Activated CD4-positive, alpha-beta T cell treated with anti-CD3 and anti-CD28 coated beads for 36 hours (primary cell): ENCODE results near the gene NPDC1. TPM values are rescaled to one million over a fixed set of nuclear protein-coding genes. Genes with fewer than 3 reads are reported as not detected.

Experiments
- ATAC-seq: fragments of 200-7000 bp; cut with Tn5 transposase; one replicate; pipeline ENCODE4 v1.10.0; 2021; ENCODE audit warnings: mild to moderate bottlenecking, moderate library complexity
- CTCF ChIA-PET: fragments of 350-600 bp; sonication (Branson Sonifier 250); formaldehyde crosslinking; loops from one replicate; lab custom pipeline; 2021; ENCODE audit warnings: antibody characterized with exemption; lab: Charles Lee
- POLR2A ChIA-PET: fragments of 350-600 bp; sonication (Branson Sonifier 250); formaldehyde crosslinking; loops from one replicate; lab custom pipeline; 2021; ENCODE audit warnings: antibody characterized with exemption, inconsistent platforms; lab: Charles Lee
- DNase-seq: peaks from one replicate; pipeline ENCODE4 v3.0.0-alpha.2; 2020
- H3K27ac Mint-ChIP-seq: one replicate; pipeline ENCODE4 v1.8.0; 2021; ENCODE audit warnings: mixed read lengths
- H3K27me3 Mint-ChIP-seq: one replicate; pipeline ENCODE4 v1.8.0; 2021; ENCODE audit warnings: mixed read lengths
- H3K36me3 Mint-ChIP-seq: one replicate; pipeline ENCODE4 v1.8.0; 2021; ENCODE audit warnings: low read depth, mixed read lengths
- H3K4me1 Mint-ChIP-seq: one replicate; pipeline ENCODE4 v1.8.0; 2021; ENCODE audit warnings: mixed read lengths
- H3K4me3 Mint-ChIP-seq: one replicate; pipeline ENCODE4 v1.8.0; 2021; ENCODE audit warnings: mild to moderate bottlenecking, moderate library complexity, mixed read lengths
- H3K9me3 Mint-ChIP-seq: one replicate; pipeline ENCODE4 v1.8.0; 2021; ENCODE audit warnings: low read depth, mixed read lengths
- intact Hi-C, 2 experiments: fragments of 100-400 bp; cut with DNase I in 1 of 2; cut with micrococcal nuclease in 1 of 2; formaldehyde crosslinking; loops; one replicate each; pipeline versions ENCODE4 v1.14.2 to v1.15.1; 2022 to 2024; cut with DNase I, micrococcal nuclease
- total RNA-seq, 2 experiments: library from RNA; stranded (reverse); gene quantifications; one replicate each; pipeline ENCODE4 v1.2.3, GENCODE V29; 2021

NPDC1 gene
- total RNA-seq, 2 experiments from 2014 or later: 21.0 to 23.1 TPM

- DNase-seq (no peak), ATAC-seq (no peak)
- Mint-ChIP-seq H3K4me3 (no peak overlapping the region), H3K9me3 (no peaks in the 10 kb centered on the region), H3K27ac (no peak overlapping the region), H3K4me1 (peaks cover 29% of the 10 kb centered on the region), H3K27me3 (no peaks in the 10 kb centered on the region), H3K36me3 (no peaks in the 10 kb centered on the region)
- CTCF ChIA-PET: interaction anchor here (1.0 to 2.5 kb wide), 6 partner anchors 9 to 233 kb away, joined by 3 to 10 read pairs (median 4); partner anchors contain the start of genes NPDC1 and SAPCD2
- POLR2A ChIA-PET: no interaction called here
- intact Hi-C loops: loop anchor here in 1 of 2 experiments (5.0 kb wide), 1 partner anchor 41 kb away; no protein-coding TSS in a partner anchor
Observed at GRCh38 chr9:137026384-137026783, 19.6 kb downstream of the NPDC1 start.

- CTCF ChIA-PET: interaction anchor here (2.4 to 2.5 kb wide), 2 partner anchors 10 to 21 kb away, joined by 9 to 10 read pairs; partner anchors contain the start of gene NPDC1
- H3K4me3 Mint-ChIP-seq: no peak overlapping the region
- POLR2A ChIA-PET: no interaction called here
Observed at GRCh38 chr9:137025517-137025966, 20.4 kb downstream of the NPDC1 start.

DNA sequence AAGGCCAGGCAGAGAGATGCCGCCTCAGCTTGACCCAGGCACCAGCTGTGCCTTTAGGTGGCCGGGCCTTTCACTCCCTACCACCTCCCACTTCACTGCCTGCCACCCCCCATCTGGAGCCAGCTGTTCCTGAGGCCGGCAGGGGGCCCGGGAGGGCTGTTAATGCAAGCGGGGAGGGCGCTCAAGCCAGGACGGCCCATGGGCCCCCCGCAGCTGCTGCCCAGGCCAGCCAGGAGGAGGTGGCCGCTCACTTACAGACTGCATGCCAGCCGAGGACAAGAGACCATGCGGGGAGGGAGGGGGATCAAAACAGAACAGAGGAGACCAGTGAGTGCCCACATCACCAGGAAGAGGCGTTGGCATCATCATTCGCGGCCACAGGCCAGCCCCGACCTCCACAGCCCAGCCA, 22.4 kb downstream of the NPDC1 start:
- ATAC-seq (no peak), DNase-seq (no peak)
- intact Hi-C loops: loop anchor here in 1 of 2 experiments (5.0 kb wide), 1 partner anchor 231 kb away; the partner anchor contains the start of gene TMEM141
- Mint-ChIP-seq H3K4me1 (peaks cover 6% of the 10 kb centered on the region), H3K4me3 (no peak overlapping the region), H3K27ac (no peak overlapping the region), H3K9me3 (no peaks in the 10 kb centered on the region), H3K36me3 (no peaks in the 10 kb centered on the region), H3K27me3 (no peaks in the 10 kb centered on the region)
- CTCF ChIA-PET: interaction anchor here (0.5 to 1.7 kb wide), 3 partner anchors 8 to 293 kb away, joined by 3 to 4 read pairs (median 3); partner anchors contain the start of genes FUT7 and PAXX
- POLR2A ChIA-PET: no interaction called here

More at GRCh38 chr9:137025517-137025966, 20.4 kb downstream of the NPDC1 start:
- DNase-seq (no peak), ATAC-seq (no peak)
- Mint-ChIP-seq H3K9me3 (no peaks in the 10 kb centered on the region), H3K27me3 (no peaks in the 10 kb centered on the region), H3K4me1 (peaks cover 23% of the 10 kb centered on the region), H3K36me3 (no peaks in the 10 kb centered on the region), H3K27ac (no peak overlapping the region)
- intact Hi-C loops: loop anchor here in 1 of 2 experiments (5.0 kb wide), 1 partner anchor 42 kb away; no protein-coding TSS in a partner anchor

GRCh38 chr9:137023157-137023556, 22.8 kb downstream of the NPDC1 start:
- Mint-ChIP-seq H3K9me3 (no peaks in the 10 kb centered on the region), H3K27me3 (no peaks in the 10 kb centered on the region), H3K27ac (no peak overlapping the region), H3K4me3 (no peak overlapping the region), H3K36me3 (no peaks in the 10 kb centered on the region), H3K4me1 (peaks cover 6% of the 10 kb centered on the region)
- ChIA-PET POLR2A (no interaction called here), CTCF (interaction anchor here (0.5 to 1.7 kb wide), 3 partner anchors 9 to 293 kb away, joined by 3 to 4 read pairs (median 3); partner anchors contain the start of genes FUT7 and PAXX)
- ATAC-seq (no peak), DNase-seq (no peak)
- intact Hi-C loops: loop anchor here in 1 of 2 experiments (5.0 kb wide), 1 partner anchor 231 kb away; the partner anchor contains the start of gene TMEM141

DNA sequence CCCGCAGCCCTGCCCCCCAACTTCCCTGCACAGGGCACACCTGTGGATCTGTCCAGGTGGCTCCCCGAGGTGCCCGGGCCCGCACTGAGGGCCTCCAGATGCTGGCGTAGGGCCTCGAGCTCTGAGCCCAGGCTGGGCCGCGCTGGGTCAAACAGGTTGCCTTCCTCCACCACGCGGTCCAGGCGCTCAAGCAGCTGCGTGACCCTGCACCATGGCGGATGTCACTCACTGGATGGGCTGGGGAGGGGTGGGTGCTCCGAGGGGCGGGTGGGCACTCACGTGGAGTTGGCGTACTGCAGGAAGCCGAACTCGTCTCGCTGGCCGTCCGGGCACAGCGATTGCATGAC, 23.3 kb downstream of the NPDC1 start:
- ChIA-PET POLR2A (no interaction called here), CTCF (interaction anchor here (0.6 to 1.7 kb wide), 3 partner anchors 9 to 180 kb away, joined by 4 to 5 read pairs (median 4); partner anchors contain the start of genes AJM1 and FUT7)
- ATAC-seq: no peak
- H3K36me3 Mint-ChIP-seq: no peaks in the 10 kb centered on the region
- H3K9me3 Mint-ChIP-seq: no peaks in the 10 kb centered on the region
- no peak for DNase-seq
- intact Hi-C loops: loop anchor here (1.0 to 5.0 kb wide), 8 partner anchors 30 to 539 kb away; partner anchors contain the start of genes TMEM141 (in 2 of the 2), FBXW5 (in 1 of the 2), PAXX (in 1 of the 2) and SEC16A (in 1 of the 2)
- H3K27me3 Mint-ChIP-seq: no peaks in the 10 kb centered on the region
- H3K4me1 Mint-ChIP-seq: peaks cover 6% of the 10 kb centered on the region
- no peak overlapping the region for H3K27ac Mint-ChIP-seq
- H3K4me3 Mint-ChIP-seq: no peak overlapping the region

- ChIA-PET POLR2A (no interaction called here), CTCF (interaction anchor here (0.6 to 1.7 kb wide), 4 partner anchors 8 to 180 kb away, joined by 3 to 5 read pairs (median 4); partner anchors contain the start of genes AJM1 and FUT7)
- intact Hi-C loops: loop anchor here (1.0 to 5.0 kb wide), 8 partner anchors 30 to 539 kb away; partner anchors contain the start of genes TMEM141 (in 2 of the 2), FBXW5 (in 1 of the 2), PAXX (in 1 of the 2) and SEC16A (in 1 of the 2)
- Mint-ChIP-seq H3K27ac (no peak overlapping the region), H3K4me3 (no peak overlapping the region), H3K4me1 (peaks cover 3% of the 10 kb centered on the region), H3K27me3 (no peaks in the 10 kb centered on the region), H3K9me3 (no peaks in the 10 kb centered on the region), H3K36me3 (no peaks in the 10 kb centered on the region)
- DNase-seq (peak; percentile 93), ATAC-seq (peak; percentile 97)
Observed at GRCh38 chr9:137021979-137022661, 23.9 kb downstream of the NPDC1 start.

GRCh38 chr9:137021568-137021978, 24.4 kb downstream of the NPDC1 start:
- ATAC-seq: no peak
- ChIA-PET CTCF (interaction anchor here (1.0 kb wide), 1 partner anchor 8 kb away, joined by 3 read pairs; no protein-coding TSS in a partner anchor), POLR2A (no interaction called here)
- no peak overlapping the region for H3K27ac Mint-ChIP-seq
- no peaks in the 10 kb centered on the region for H3K27me3 Mint-ChIP-seq
- H3K4me1 Mint-ChIP-seq: peaks cover 1% of the 10 kb centered on the region
- H3K36me3 Mint-ChIP-seq: no peaks in the 10 kb centered on the region
- intact Hi-C loops: loop anchor here in 1 of 2 experiments (5.0 kb wide), 1 partner anchor 229 kb away; the partner anchor contains the start of gene TMEM141
- no peaks in the 10 kb centered on the region for H3K9me3 Mint-ChIP-seq
- H3K4me3 Mint-ChIP-seq: no peak overlapping the region
- no peak for DNase-seq

- DNase-seq (no peak), ATAC-seq (no peak)
- no peak overlapping the region for H3K4me3 Mint-ChIP-seq
- H3K36me3 Mint-ChIP-seq: no peaks in the 10 kb centered on the region
- ChIA-PET CTCF (interaction anchor here (1.0 kb wide), 1 partner anchor 9 kb away, joined by 3 read pairs; no protein-coding TSS in a partner anchor), POLR2A (interaction anchor here (0.5 kb wide), 1 partner anchor 262 kb away, joined by 5 read pairs; no protein-coding TSS in a partner anchor)
- H3K27me3 Mint-ChIP-seq: no peaks in the 10 kb centered on the region
- H3K27ac Mint-ChIP-seq: no peak overlapping the region
- H3K9me3 Mint-ChIP-seq: no peaks in the 10 kb centered on the region
- intact Hi-C loops: loop anchor here in 1 of 2 experiments (5.0 kb wide), 1 partner anchor 229 kb away; the partner anchor contains the start of gene TMEM141
- H3K4me1 Mint-ChIP-seq: no peaks in the 10 kb centered on the region
Observed at GRCh38 chr9:137020771-137021567, 25.0 kb downstream of the NPDC1 start.

DNA sequence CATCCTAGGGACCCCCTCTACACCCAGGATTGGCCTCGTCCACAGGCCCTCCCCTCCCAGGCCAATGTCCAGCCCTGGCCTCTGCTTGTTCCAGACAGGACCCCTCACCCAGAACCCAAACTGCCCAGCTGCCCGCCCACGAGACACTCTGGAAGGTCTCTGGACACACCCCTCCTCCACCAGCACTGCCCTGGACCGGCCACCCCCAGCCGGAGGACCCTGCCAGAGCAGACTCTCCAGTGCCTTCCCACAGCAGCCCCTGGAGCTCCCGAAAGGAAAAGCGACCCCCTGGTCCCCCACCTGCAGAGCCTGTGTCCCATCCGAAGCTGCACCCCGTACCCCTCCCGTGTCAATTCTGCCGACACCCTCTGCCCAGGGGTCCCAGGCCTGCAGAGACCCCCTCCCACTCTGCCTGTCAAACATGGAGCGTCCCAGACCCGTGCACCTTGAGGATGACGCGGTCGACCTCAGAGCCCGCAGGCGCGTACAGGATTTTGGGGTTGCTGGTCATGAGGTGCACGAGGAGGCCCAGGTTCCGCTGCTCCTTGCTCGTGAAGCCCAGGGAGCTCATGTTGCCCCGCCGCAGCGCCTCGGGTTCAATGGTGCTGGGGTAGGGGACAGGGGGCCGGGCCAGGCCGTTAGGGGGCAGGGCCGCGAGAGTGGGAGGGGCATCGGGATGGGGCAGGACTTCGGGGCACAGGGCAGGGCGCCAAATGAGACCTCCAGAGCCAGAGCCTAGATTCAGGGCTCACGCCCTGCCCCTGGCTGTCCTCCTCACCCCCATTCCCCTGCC, 25.9 kb downstream of the NPDC1 start:
- intact Hi-C loops: loop anchor here in 1 of 2 experiments (5.0 kb wide), 1 partner anchor 228 kb away; the partner anchor contains the start of gene TMEM141
- DNase-seq: no peak
- Mint-ChIP-seq H3K4me1 (no peaks in the 10 kb centered on the region), H3K9me3 (no peaks in the 10 kb centered on the region), H3K4me3 (no peak overlapping the region), H3K27me3 (no peaks in the 10 kb centered on the region), H3K27ac (no peak overlapping the region), H3K36me3 (no peaks in the 10 kb centered on the region)
- ChIA-PET CTCF (interaction anchor here (0.8 kb wide), 2 partner anchors 27 to 178 kb away, joined by 4 read pairs; partner anchors contain the start of gene AJM1), POLR2A (interaction anchor here (0.5 kb wide), 1 partner anchor 263 kb away, joined by 5 read pairs; no protein-coding TSS in a partner anchor)
- no peak for ATAC-seq
